Measurements from ENCODE around the gene USP32. TPM values are rescaled to one million over a fixed set of nuclear protein-coding genes. Genes with fewer than 3 reads are reported as not detected.

The USP32 gene
- total and polyA plus RNA-seq, 10 of the 15 experiments (the other 5 are each of a cell fraction or from before 2014, with no cell fraction given) = 7.8 to 37.3 (median 25.5) TPM

- TF ChIP-seq SUPT20H (IDR thresholded peaks at IDR 0.05; ENCODE audit: borderline replicate concordance, control insufficient read depth, low read depth, low read length) (no peak), RFX5 (IDR thresholded peaks at IDR 0.05; ENCODE audit: low read depth, low read length) (no peak), ATF2 (IDR thresholded peaks at IDR 0.05; ENCODE audit: low read length) (no peak), PAX5 (IDR thresholded peaks at IDR 0.05; ENCODE audit: borderline replicate concordance, low read depth, low read length) (no peak), MTA3 (IDR thresholded peaks at IDR 0.05; ENCODE audit: borderline replicate concordance, low read length) (no peak), PAX8 (IDR thresholded peaks at IDR 0.05) (no peak), IRF4 (IDR thresholded peaks at IDR 0.05; ENCODE audit: low read depth, low read length) (no peak), BCL11A (IDR thresholded peaks at IDR 0.05; ENCODE audit: low read depth, low read length) (no peak), ZSCAN29 (IDR thresholded peaks at IDR 0.05) (no peak)
Observed at GRCh38 chr17:60328679-60329078, 63.3 kb downstream of the USP32 start (continued).

GRCh38 chr17:60327901-60328273 lies 64.0 kb downstream of the USP32 start:
- FAIRE-seq (no peak), DNase-seq (ENCODE audit: low read depth, low spot score) (no peak), ATAC-seq (no peak)
- SMC1A ChIA-PET (ENCODE audit: uncharacterized antibody, unreplicated experiment) = interaction anchor here (1.1 kb wide), 1 partner anchor 10 kb away, joined by 3 read pairs; no protein-coding TSS in a partner anchor
- Histone ChIP-seq H3K27ac (ENCODE audit: control insufficient read depth, insufficient read depth) (no peak overlapping the region), H2AFZ (ENCODE audit: control insufficient read depth, low read depth, low read length) (no peak overlapping the region), H3K27me3 (replicated peaks in 1 of 2; ENCODE audit: control insufficient read depth in 2 of 2, insufficient read depth in 2 of 2, low read length in 1 of 2) (no peaks in the 10 kb centered on the region), H3K4me2 (ENCODE audit: control insufficient read depth, insufficient read depth) (no peak overlapping the region), H3K9ac (ENCODE audit: control insufficient read depth, insufficient read depth, low read length) (no peak overlapping the region), H3K79me2 (ENCODE audit: control insufficient read depth, insufficient read depth, low read length) (no peaks in the 10 kb centered on the region; the same call in none of the 2 replicates), H3K4me1 (ENCODE audit: control insufficient read depth, insufficient read depth, low read length) (no peaks in the 10 kb centered on the region), H3K36me3 (ENCODE audit: control insufficient read depth in 2 of 2, insufficient read depth in 2 of 2, low read length in 1 of 2) (peaks cover 5 to 6% of the 10 kb centered on the region in 2 experiments; a peak in 3 of 4 replicates), H4K20me1 (ENCODE audit: control insufficient read depth, insufficient read depth) (no peaks in the 10 kb centered on the region), H3K4me3 (no peak overlapping the region), H3K9me3 (replicated peaks; ENCODE audit: control insufficient read depth, insufficient read depth, low read length) (peaks cover 8% of the 10 kb centered on the region; the same call in 2 of the 3 replicates)
- CTCF ChIA-PET = interaction anchor here (0.9 kb wide), 1 partner anchor 58 kb away, joined by 4 read pairs; no protein-coding TSS in a partner anchor
- in situ Hi-C loops (cut with MboI) = no loop called here
- POLR2A ChIA-PET = interaction anchor here (0.6 kb wide), 1 partner anchor 1903 kb away, joined by 3 read pairs; no protein-coding TSS in a partner anchor
- RAD21 ChIA-PET (ENCODE audit: unreplicated experiment) = no interaction called here
- WGBS (ENCODE audit: insufficient coverage, insufficient replicate concordance, low lambda C conversion rate, missing lambda C conversion rate) = 96% methylated on average over 4 of the region's 4 CpGs
- intact Hi-C loops (cut with micrococcal nuclease; ENCODE audit: unreplicated experiment) = no loop called here
- BruUV-seq (replicated peaks) = no TSS peak
- no peak for TF ChIP-seq E4F1 (IDR thresholded peaks at IDR 0.05; ENCODE audit: borderline replicate concordance, partially characterized antibody)
- TF ChIP-seq NRF1 (conservative IDR thresholded peaks at IDR 0.05; ENCODE audit: low read depth, low read length) = no peak
- no peak for TF ChIP-seq CHD2 (IDR thresholded peaks at IDR 0.05; ENCODE audit: borderline replicate concordance, low read depth, low read length)
- no peak for TF ChIP-seq MYB (IDR thresholded peaks at IDR 0.05; ENCODE audit: borderline replicate concordance, low read depth, low read length)
- no peak for TF ChIP-seq USF1 (IDR thresholded peaks at IDR 0.05; ENCODE audit: borderline replicate concordance, extremely low read length, insufficient read depth, low read depth, low read length)
- no peak for TF ChIP-seq E2F8 (IDR thresholded peaks at IDR 0.05; ENCODE audit: low read depth, partially characterized antibody)
- no peak for TF ChIP-seq SMAD5 (IDR thresholded peaks at IDR 0.05; ENCODE audit: low read depth)
- TF ChIP-seq MXI1 (IDR thresholded peaks at IDR 0.05; ENCODE audit: low read depth, low read length) = no peak

Measured in GM12878 (cell line).